AG08395 (cell line): Measurements from ENCODE around the gene GINS1.
"Not testable (repeated sequence)": the region's sequence is repeated elsewhere in the genome, so short reads cannot be mapped to it uniquely, and the experiment has no call there.

Experiments used
- DNase-seq: peaks from one replicate; pipeline ENCODE4 v3.0.0; 2012; ENCODE audit warnings: mixed read lengths, low spot score

Gene GINS1

GRCh38 chr20:25454153-25454900, 46.9 kb downstream of the GINS1 start:
- no peak for DNase-seq

- no peak for DNase-seq
Observed at GRCh38 chr20:25457886-25458680, 50.6 kb downstream of the GINS1 start.

GRCh38 chr20:25459111-25459830, 51.8 kb downstream of the GINS1 start:
- no peak for DNase-seq

GRCh38 chr20:25459916-25460535, 52.6 kb downstream of the GINS1 start:
- no peak for DNase-seq

- DNase-seq: no peak
Observed at GRCh38 chr20:25460566-25461280, 53.2 kb downstream of the GINS1 start.

GRCh38 chr20:25461281-25461650, 53.8 kb downstream of the GINS1 start:
- no peak for DNase-seq

GRCh38 chr20:25461786-25462545, 54.5 kb downstream of the GINS1 start:
- no peak for DNase-seq

GRCh38 chr20:25464501-25465242, 57.2 kb downstream of the GINS1 start:
- peak; percentile 9 for DNase-seq

GRCh38 chr20:25465243-25466135, 58.0 kb downstream of the GINS1 start:
- no peak for DNase-seq

- no peak for DNase-seq
Observed at GRCh38 chr20:25466846-25467245, 59.4 kb downstream of the GINS1 start.

GRCh38 chr20:25467441-25467840, 60.0 kb downstream of the GINS1 start:
- no peak for DNase-seq

GRCh38 chr20:25468126-25469075, 60.9 kb downstream of the GINS1 start:
- DNase-seq: no peak

GRCh38 chr20:25469558-25469957, 62.1 kb downstream of the GINS1 start:
- DNase-seq: no peak

- DNase-seq: no peak
Observed at GRCh38 chr20:25470045-25470444, 62.6 kb downstream of the GINS1 start.

GRCh38 chr20:25471020-25471419, 63.5 kb downstream of the GINS1 start:
- DNase-seq: no peak

- not testable (repeated sequence) for DNase-seq
Observed at GRCh38 chr20:25473297-25473696, 65.8 kb downstream of the GINS1 start.

GRCh38 chr20:25476106-25477013, 68.9 kb downstream of the GINS1 start:
- DNase-seq: no peak
